Immature natural killer cell (primary cell): ENCODE results near the gene KRT6A. TPM values are rescaled to one million over a fixed set of nuclear protein-coding genes. Genes with fewer than 3 reads are reported as not detected.
A peak's percentile ranks its signal among the peaks of the same experiment; 100 is the strongest.

Experiments used
- DNase-seq, 3 donors: peaks; one replicate each; pipeline ENCODE4 v3.0.0; 2022; ENCODE audit warnings: mixed read lengths in 1 of 3
- H3K27ac Mint-ChIP-seq, 6 donors: one replicate each; pipeline ENCODE4 v1.8.0; 2020; ENCODE audit warnings: mixed read lengths in 6 of 6, mild to moderate bottlenecking in 5 of 6, inconsistent platforms in 4 of 6, moderate library complexity in 3 of 6
- H3K27me3 Mint-ChIP-seq, 3 donors: one replicate each; pipeline ENCODE4 v1.8.0; 2020 to 2021; ENCODE audit warnings: low read depth in 3 of 3, mild to moderate bottlenecking in 3 of 3, mixed read lengths in 3 of 3, moderate library complexity in 3 of 3, inconsistent platforms in 1 of 3
- H3K36me3 Mint-ChIP-seq, 3 donors: one replicate each; pipeline ENCODE4 v1.8.0; 2020; ENCODE audit warnings: mixed read lengths in 3 of 3, inconsistent platforms in 2 of 3, mild to moderate bottlenecking in 2 of 3
- H3K4me1 Mint-ChIP-seq, 2 donors: one replicate each; pipeline ENCODE4 v1.8.0; 2020; ENCODE audit warnings: inconsistent platforms in 2 of 2, mild to moderate bottlenecking in 2 of 2, mixed read lengths in 2 of 2, moderate library complexity in 1 of 2
- H3K4me3 Mint-ChIP-seq, 5 donors: one replicate each; pipeline ENCODE4 v1.8.0; 2020; ENCODE audit warnings: mild to moderate bottlenecking in 5 of 5, mixed read lengths in 5 of 5, inconsistent platforms in 3 of 5, moderate library complexity in 3 of 5
- H3K9me3 Mint-ChIP-seq, 6 donors: one replicate each; pipeline ENCODE4 v1.8.0; 2020; ENCODE audit warnings: mild to moderate bottlenecking in 6 of 6, mixed read lengths in 6 of 6, inconsistent platforms in 4 of 6, moderate library complexity in 3 of 6
- polyA plus RNA-seq, 3 donors: library from polyadenylated mRNA; unstranded; fragments of 300-500 nt; fragmentation: Illumina TruSeq; gene quantifications; one replicate each; pipeline ENCODE4 v1.2.3, GENCODE V29; 2021

KRT6A gene
- polyA plus RNA-seq, 3 donors from 2014 or later, result not detected

DNA sequence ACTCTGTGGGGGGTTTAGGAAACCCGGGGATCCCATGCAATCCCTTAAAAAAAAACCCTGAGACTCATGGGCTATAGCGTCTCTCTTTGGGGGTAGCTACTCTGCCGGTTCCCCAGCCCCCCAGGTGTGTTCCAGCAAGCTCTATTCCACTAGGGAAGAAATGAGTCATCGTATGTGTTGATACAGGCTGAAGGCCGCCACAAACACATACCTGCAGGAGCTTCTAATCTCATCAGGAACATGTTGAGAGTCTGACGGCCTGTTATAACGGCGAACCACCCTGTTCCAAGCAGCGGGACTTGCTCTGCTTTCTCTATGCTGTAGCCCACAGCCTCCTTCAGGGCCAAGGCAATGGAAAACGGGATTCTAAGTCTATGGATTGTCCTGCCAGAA, 28.1 kb upstream of the KRT6A start:
- Mint-ChIP-seq H3K36me3 (no peaks in the 10 kb centered on the region), H3K4me3 (no peak overlapping the region), H3K27me3 (peaks cover 0 to 2% (median 0%) of the 10 kb centered on the region in 3 donors), H3K4me1 (peaks cover 13 to 14% of the 10 kb centered on the region in 2 donors), H3K27ac (no peak overlapping the region), H3K9me3 (no peaks in the 10 kb centered on the region)
- DNase-seq, result no peak

DNA sequence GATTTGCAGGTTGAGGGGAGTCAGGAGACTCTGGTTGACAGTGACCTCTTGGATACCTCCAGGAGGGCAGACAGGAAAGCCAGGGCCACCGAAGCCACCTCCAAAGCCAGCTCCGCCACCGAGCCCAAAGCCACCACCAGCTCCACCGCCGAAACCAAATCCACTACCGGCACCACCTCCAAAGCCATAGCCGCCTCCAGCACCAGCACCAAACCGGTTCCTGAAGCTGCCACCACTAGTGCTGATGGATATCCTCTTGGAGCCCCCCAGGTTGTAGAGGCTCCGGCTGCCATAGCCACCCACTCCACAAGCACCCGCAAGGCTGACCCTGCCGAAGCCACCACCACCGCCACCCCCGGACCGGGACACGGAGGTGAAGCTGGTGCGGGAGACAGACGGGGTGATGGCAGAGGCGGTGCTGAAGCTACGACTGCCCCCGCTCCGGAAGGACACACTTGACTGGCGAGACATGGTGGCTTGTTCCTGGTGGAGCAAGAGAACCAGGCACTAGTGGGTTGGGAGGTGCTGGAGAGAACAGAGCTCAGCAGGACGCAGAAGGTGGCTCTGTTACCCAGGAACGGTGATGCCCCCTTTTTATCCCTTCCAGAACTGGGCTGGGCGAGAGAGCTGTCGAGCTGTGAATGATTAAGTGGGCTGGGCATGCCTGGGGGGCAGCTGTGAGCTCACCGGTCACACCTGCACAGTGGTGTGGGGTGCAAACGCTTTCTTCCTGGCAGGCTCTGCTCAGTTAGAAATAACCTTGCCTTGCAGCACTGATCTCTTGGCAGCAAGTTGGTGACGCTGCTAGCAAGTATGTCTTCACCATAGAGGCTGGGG, 27.0 kb upstream of the KRT6A start, which contains the start of gene KRT5:
Gene KRT5 (minus strand): TSS at position 569 of the 837 bp plus-strand sequence. CDS start 98 bp downstream, at position 471.
- DNase-seq, result no peak
- peaks cover 4% of the 10 kb centered on the region in 2 donors for H3K4me1 Mint-ChIP-seq
- no peaks in the 10 kb centered on the region for H3K36me3 Mint-ChIP-seq
- H3K27ac Mint-ChIP-seq, result peak within 1 kb of the TSS in 1 of 6 donors; percentile 30
- peaks cover 0 to 3% (median 2%) of the 10 kb centered on the region in 3 donors for H3K27me3 Mint-ChIP-seq
- H3K9me3 Mint-ChIP-seq, result no peaks in the 10 kb centered on the region
- H3K4me3 Mint-ChIP-seq, result no peak within 1 kb of the TSS

DNA sequence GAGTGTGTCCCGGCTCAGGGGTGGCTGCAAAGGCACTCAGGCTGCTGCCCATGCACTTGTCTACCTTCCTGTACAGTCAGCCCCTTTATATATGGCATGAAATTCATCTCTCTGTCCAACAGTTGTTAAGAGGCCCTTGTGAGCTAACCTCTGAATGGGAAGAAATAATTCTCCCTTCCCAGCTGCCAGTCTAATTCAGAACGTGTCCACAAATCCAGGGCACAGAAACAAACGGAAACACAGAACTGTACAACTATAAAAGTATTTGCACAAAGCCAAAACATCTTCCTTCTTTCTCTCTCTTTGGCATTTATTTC, 26.3 kb upstream of the KRT6A start:
- H3K27me3 Mint-ChIP-seq, result peaks cover 0 to 3% (median 2%) of the 10 kb centered on the region in 3 donors
- no peaks in the 10 kb centered on the region for H3K4me1 Mint-ChIP-seq
- H3K27ac Mint-ChIP-seq, result peak overlapping the region in 1 of 6 donors; percentile 30
- no peak for DNase-seq
- H3K36me3 Mint-ChIP-seq, result no peaks in the 10 kb centered on the region
- no peak overlapping the region for H3K4me3 Mint-ChIP-seq
- no peaks in the 10 kb centered on the region for H3K9me3 Mint-ChIP-seq

DNA sequence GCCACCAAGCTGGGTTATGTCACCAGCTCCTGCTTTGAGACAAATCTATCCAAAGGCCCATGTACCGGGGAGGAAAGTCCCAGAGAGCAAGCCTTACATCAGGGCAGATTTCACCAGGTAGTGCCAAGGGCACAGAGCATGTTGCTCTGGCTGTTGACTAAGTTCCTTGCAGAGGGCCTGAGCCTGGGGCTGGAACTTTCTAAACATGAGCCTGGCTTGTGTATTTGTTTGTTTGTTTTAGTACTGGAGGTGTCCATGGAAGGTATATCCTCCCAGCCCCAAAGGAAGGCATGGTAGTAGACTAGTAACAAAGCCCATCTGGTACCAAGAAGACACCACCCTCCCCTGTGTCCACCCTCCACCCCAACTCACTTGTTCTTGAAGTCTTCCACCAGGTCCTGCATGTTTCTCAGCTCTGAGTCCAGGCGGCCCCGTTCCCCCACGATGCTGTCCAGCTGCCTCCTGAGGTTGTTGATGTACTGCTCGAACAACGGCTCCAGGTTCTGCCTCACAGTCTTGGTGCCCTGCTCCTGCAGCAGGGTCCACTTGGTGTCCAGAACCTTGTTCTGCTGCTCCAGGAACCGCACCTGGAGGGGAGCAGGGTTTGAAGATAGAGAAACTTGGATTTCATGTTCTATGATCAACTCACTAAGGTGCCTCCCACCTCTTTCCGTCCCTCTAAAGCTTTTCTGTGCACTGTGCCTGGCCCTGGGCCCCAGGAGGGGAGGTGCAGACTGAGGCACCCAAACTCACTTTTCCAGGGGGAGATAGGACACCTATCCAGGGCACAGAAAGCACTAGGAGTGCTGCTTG, 25.7 kb upstream of the KRT6A start:
- H3K9me3 Mint-ChIP-seq, result no peaks in the 10 kb centered on the region
- H3K27me3 Mint-ChIP-seq, result peaks cover 0 to 3% (median 2%) of the 10 kb centered on the region in 3 donors
- H3K4me3 Mint-ChIP-seq, result no peak overlapping the region
- DNase-seq, result no peak
- no peak overlapping the region for H3K27ac Mint-ChIP-seq
- no peaks in the 10 kb centered on the region for H3K36me3 Mint-ChIP-seq
- no peaks in the 10 kb centered on the region for H3K4me1 Mint-ChIP-seq

DNA sequence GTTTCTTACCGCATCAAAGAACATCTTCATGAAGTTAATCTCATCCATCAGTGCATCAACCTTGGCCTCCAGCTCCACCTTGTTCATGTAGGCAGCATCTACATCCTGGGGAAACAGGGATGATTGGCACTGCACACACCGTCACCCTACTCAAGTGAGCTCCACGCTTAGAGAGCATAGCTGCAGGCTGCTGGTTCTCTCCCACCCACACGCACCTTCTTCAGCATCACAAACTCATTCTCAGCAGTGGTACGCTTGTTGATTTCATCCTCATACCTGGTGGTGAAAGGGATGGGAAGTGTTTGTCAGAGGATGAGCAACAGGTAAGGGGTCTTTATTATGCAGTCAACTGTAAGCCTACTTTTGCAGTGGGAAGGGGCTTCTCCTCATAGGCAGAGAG, 24.8 kb upstream of the KRT6A start:
- DNase-seq, result no peak
- no peak overlapping the region for H3K4me3 Mint-ChIP-seq
- peaks cover 0 to 3% (median 2%) of the 10 kb centered on the region in 3 donors for H3K27me3 Mint-ChIP-seq
- H3K36me3 Mint-ChIP-seq, result no peaks in the 10 kb centered on the region
- H3K9me3 Mint-ChIP-seq, result no peaks in the 10 kb centered on the region
- H3K4me1 Mint-ChIP-seq, result no peaks in the 10 kb centered on the region
- no peak overlapping the region for H3K27ac Mint-ChIP-seq

DNA sequence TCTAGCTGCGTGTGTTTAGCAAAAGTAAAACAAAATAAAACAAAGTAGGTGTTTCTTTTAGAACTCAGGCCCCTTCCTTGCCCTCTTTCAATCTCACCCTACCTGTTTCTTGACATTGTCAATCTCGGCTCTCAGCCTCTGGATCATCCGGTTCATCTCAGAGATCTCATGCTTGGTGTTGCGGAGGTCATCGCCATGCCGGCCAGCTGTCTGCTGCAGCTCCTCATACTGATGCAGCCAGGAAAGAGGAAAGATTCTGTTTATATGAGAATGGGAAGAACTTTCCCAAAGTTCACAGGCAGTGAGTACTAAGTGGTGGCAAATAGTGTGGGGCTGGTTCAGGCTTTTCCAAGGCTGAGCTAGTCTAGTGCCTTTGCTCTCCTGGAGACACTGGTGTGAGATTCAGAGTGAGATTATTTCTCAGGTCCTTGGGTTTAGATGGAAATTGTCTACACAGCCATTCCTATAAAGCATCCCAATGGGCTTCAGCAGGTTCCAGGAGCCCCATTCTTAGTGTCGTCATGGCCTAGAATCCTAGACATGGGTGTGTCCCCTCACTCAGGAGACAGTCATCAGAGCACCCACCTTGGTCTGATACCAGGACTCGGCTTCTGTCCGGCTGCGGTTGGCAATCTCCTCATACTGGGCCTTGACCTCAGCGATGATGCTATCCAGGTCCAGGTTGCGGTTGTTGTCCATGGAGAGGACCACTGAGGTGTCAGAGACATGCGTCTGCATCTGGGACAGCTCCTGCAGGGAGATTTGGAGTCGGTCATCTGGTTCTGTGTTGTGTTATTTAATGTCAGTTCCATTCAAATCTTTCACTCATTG, 24.2 kb upstream of the KRT6A start:
- H3K36me3 Mint-ChIP-seq, result no peaks in the 10 kb centered on the region
- peaks cover 0 to 3% (median 2%) of the 10 kb centered on the region in 3 donors for H3K27me3 Mint-ChIP-seq
- no peaks in the 10 kb centered on the region for H3K4me1 Mint-ChIP-seq
- DNase-seq, result no peak
- H3K9me3 Mint-ChIP-seq, result no peaks in the 10 kb centered on the region
- no peak overlapping the region for H3K27ac Mint-ChIP-seq
- no peak overlapping the region for H3K4me3 Mint-ChIP-seq

DNA sequence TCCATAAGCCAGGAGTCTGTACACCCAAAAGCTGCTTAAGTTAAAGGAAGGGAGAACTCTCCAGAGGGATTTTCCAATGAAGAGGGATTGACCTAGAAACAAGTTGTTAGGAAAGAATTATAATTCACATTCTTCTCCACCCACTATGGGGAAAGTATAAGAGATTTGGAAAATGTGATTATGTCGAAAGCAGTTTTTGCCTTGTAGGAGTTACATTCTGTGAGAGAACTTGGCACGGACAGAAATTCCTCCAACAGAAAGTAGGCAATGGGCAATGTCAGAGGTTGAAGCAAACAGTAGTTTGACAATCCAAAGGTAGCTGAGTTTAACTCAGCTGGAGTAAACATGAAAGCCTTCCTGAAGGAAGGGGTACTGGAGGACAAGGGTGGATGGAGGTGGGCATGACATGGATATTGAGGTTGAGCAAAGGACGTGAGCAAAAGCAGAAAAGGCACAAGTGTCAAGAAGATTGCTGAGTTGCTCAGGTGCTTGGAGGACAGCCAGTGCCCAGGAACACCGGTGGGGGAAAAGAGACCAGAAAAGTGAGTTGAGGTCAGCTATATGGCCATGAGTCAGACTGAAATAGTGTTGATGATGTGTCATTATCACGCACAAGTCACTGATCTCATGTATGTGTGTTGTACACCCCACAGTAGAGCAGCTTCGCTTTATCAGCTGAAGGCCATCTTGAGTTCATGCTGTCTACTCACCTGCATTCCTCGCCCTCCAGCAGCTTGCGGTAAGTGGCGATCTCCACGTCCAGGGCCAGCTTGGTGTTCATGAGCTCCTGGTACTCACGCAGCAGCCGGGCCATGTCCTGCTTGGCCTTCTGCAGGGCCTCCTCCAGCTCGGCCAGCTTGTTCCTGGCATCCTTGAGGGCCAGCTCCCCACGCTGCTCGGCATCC, 23.1 kb upstream of the KRT6A start:
- H3K9me3 Mint-ChIP-seq, result peaks cover 0 to 8% (median 2%) of the 10 kb centered on the region in 6 donors
- peak overlapping the region in 1 of 6 donors; percentile 71 for H3K27ac Mint-ChIP-seq
- H3K27me3 Mint-ChIP-seq, result peaks cover 3% of the 10 kb centered on the region in 3 donors
- no peak for DNase-seq
- H3K4me3 Mint-ChIP-seq, result no peak overlapping the region
- peaks cover 0 to 7% (median 6%) of the 10 kb centered on the region in 3 donors for H3K36me3 Mint-ChIP-seq
- H3K4me1 Mint-ChIP-seq, result no peaks in the 10 kb centered on the region

DNA sequence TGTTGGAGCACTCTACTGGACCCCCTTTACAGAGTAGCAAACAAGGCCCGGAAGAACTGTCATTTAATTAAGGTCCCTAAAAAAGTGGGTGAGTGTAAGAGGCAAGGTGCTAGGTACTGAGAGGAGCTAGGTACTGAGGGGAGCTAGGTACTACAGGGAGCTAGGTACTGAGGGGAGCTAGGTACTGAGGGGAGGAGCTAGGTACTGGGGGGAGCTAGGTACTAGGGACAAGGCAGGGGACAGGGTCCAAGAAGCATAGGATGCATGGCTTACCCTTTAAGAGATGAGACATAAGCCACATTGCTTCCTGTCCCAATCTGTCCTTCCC, 22.2 kb upstream of the KRT6A start:
- Mint-ChIP-seq H3K36me3 (peaks cover 0 to 9% (median 8%) of the 10 kb centered on the region in 3 donors), H3K9me3 (peaks cover 0 to 10% (median 5%) of the 10 kb centered on the region in 6 donors), H3K4me3 (no peak overlapping the region), H3K27ac (no peak overlapping the region), H3K4me1 (no peaks in the 10 kb centered on the region), H3K27me3 (peaks cover 3 to 4% (median 3%) of the 10 kb centered on the region in 3 donors)
- no peak for DNase-seq

DNA sequence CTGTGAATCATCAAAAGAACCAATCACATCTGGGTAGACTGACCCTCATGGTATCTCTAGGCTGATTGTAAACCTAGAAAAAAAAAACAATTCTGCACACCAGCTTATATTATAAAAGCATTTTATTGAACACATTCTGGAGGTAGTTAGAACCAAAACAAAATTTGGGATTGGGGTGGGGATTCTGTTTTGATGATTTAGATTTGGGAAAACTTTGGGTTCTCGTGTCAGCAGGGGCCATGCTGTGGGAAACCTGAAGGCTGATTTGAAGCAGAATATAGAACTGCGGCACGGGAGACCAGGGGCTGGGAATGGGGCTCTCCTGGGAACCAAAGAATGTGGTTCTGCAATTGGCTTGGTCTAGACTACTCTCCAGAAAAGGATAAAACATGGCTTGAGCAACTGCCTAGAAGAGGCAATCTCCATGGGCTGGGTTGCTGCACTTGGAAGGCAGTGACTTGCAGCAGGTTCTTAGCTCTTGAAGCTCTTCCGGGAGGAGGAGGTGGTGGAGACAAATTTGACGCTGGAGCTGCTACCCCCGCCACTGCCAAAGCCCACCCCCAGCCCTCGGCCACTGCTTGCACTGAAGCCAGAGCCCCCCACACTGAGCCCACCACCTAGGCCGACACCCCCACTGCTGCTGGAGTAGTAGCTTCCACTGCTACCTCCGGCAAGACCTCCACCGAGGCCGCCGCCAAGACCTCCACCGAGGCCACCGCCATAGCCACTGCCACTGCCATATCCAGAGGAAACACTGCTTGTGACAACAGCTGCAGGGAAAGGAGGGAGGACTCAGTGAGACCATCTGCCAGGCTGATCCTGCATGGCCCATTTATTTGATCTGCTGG, 21.6 kb upstream of the KRT6A start:
- H3K9me3 Mint-ChIP-seq, result peaks cover 0 to 10% (median 5%) of the 10 kb centered on the region in 6 donors
- no peaks in the 10 kb centered on the region for H3K4me1 Mint-ChIP-seq
- no peak overlapping the region for H3K4me3 Mint-ChIP-seq
- no peak for DNase-seq
- no peak overlapping the region for H3K27ac Mint-ChIP-seq
- H3K27me3 Mint-ChIP-seq, result peaks cover 3 to 6% (median 3%) of the 10 kb centered on the region in 3 donors
- H3K36me3 Mint-ChIP-seq, result peaks cover 0 to 9% (median 8%) of the 10 kb centered on the region in 3 donors

DNA sequence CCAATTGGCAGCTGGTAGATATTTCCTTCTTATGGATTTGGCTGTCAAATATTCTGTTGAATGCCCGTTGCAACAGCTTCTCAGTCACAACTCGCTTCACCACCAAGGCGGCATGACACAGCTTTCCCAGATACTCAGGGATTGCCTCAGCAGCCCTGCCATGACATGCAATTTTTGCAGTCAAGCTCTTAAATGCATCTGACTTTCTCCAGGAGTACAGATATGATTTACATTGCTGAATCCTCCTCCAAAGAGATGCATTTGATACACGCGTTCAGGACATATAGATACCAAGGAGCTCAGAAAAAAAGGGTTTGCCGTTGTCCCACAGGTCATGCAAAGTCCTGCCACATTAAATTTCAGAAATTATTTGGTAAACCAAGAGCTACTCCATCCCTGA, 20.7 kb upstream of the KRT6A start:
- DNase-seq, result no peak
- H3K9me3 Mint-ChIP-seq, result peaks cover 0 to 10% (median 5%) of the 10 kb centered on the region in 6 donors
- peaks cover 0 to 9% (median 8%) of the 10 kb centered on the region in 3 donors for H3K36me3 Mint-ChIP-seq
- no peak overlapping the region for H3K4me3 Mint-ChIP-seq
- H3K4me1 Mint-ChIP-seq, result no peaks in the 10 kb centered on the region
- peaks cover 3 to 6% (median 3%) of the 10 kb centered on the region in 3 donors for H3K27me3 Mint-ChIP-seq
- H3K27ac Mint-ChIP-seq, result no peak overlapping the region

DNA sequence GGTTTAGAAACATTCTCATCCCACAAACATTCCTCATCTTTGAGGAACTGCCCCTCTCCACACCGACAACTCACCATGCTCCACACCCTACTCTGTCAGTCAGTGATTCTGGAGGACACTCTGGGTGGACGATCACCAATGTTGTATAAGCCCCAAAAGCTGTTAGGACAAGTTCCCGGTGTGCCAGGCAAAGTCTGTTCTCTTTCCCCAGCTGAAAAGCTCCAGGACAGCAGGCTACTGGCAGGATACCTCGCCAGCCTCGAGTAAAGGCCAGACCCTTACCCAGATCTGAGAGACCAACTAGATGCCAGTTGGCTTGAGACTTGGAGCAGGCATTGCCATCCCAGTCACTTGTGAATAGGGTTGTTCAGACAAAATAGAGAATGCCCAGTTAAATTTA, 15.2 kb upstream of the KRT6A start:
- H3K4me3 Mint-ChIP-seq, result no peak overlapping the region
- peaks cover 0 to 9% (median 8%) of the 10 kb centered on the region in 3 donors for H3K36me3 Mint-ChIP-seq
- H3K4me1 Mint-ChIP-seq, result peaks cover 15 to 23% of the 10 kb centered on the region in 2 donors
- no peak for DNase-seq
- H3K9me3 Mint-ChIP-seq, result peaks cover 0 to 10% (median 5%) of the 10 kb centered on the region in 6 donors
- H3K27ac Mint-ChIP-seq, result peak overlapping the region in 2 of 6 donors; percentile 77 to 80
- H3K27me3 Mint-ChIP-seq, result peaks cover 0 to 11% (median 1%) of the 10 kb centered on the region in 3 donors
